ENCODE data around the gene SNTB2.

DNA sequence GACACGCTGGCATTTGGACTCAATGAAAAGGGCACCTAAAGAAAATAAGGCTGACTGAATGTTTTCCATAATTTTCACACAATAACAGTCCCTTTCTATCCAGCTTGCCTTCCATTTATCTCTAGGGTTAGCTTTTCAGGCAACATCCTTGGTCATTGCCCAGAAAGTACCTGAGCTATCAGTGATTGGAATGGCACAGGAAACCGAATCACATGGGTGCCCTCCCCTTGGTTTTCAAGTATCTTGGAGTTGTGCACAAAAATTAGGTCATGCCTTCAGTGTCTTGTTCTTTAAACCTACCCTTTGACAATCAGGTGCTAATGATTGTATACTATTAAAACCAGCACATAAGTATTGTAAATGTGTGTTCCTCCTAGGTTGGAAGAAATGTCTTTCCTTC, 120.9 kb downstream of the SNTB2 start:
- TF ChIP-seq, protein P1, sequence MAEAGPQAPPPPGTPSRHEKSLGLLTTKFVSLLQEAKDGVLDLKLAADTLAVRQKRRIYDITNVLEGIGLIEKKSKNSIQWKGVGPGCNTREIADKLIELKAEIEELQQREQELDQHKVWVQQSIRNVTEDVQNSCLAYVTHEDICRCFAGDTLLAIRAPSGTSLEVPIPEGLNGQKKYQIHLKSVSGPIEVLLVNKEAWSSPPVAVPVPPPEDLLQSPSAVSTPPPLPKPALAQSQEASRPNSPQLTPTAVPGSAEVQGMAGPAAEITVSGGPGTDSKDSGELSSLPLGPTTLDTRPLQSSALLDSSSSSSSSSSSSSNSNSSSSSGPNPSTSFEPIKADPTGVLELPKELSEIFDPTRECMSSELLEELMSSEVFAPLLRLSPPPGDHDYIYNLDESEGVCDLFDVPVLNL (IDR thresholded peaks at IDR 0.05; ENCODE audit: low read depth, low read length), result no peak
- TF ChIP-seq POLR2A (IDR thresholded peaks at IDR 0.05; ENCODE audit: low read depth, low read length), result no peak
- TF ChIP-seq, protein P2, sequence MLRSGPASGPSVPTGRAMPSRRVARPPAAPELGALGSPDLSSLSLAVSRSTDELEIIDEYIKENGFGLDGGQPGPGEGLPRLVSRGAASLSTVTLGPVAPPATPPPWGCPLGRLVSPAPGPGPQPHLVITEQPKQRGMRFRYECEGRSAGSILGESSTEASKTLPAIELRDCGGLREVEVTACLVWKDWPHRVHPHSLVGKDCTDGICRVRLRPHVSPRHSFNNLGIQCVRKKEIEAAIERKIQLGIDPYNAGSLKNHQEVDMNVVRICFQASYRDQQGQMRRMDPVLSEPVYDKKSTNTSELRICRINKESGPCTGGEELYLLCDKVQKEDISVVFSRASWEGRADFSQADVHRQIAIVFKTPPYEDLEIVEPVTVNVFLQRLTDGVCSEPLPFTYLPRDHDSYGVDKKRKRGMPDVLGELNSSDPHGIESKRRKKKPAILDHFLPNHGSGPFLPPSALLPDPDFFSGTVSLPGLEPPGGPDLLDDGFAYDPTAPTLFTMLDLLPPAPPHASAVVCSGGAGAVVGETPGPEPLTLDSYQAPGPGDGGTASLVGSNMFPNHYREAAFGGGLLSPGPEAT (IDR thresholded peaks at IDR 0.05; ENCODE audit: low read depth), result no peak
- TF ChIP-seq, protein P3, sequence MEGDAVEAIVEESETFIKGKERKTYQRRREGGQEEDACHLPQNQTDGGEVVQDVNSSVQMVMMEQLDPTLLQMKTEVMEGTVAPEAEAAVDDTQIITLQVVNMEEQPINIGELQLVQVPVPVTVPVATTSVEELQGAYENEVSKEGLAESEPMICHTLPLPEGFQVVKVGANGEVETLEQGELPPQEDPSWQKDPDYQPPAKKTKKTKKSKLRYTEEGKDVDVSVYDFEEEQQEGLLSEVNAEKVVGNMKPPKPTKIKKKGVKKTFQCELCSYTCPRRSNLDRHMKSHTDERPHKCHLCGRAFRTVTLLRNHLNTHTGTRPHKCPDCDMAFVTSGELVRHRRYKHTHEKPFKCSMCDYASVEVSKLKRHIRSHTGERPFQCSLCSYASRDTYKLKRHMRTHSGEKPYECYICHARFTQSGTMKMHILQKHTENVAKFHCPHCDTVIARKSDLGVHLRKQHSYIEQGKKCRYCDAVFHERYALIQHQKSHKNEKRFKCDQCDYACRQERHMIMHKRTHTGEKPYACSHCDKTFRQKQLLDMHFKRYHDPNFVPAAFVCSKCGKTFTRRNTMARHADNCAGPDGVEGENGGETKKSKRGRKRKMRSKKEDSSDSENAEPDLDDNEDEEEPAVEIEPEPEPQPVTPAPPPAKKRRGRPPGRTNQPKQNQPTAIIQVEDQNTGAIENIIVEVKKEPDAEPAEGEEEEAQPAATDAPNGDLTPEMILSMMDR (IDR thresholded peaks at IDR 0.05 in 2 of 3, conservative IDR thresholded peaks at IDR 0.05 in 1 of 3; ENCODE audit: control insufficient read depth in 2 of 3, extremely low read depth in 1 of 3, insufficient read depth in 1 of 3, low read depth in 3 of 3, low read length in 3 of 3), result no peak
